ENCODE measurements around the gene NTMT2.
"Not testable (repeated sequence)": the region's sequence is repeated elsewhere in the genome, so short reads cannot be mapped to it uniquely, and the experiment has no call there.

NTMT2 gene

GRCh38 chr1:170156594-170156993 lies 10.8 kb downstream of the NTMT2 start:
- no peak for DNase-seq (ENCODE audit: low spot score)

- DNase-seq (ENCODE audit: low spot score), result no peak
Observed at GRCh38 chr1:170157820-170158219, 12.1 kb downstream of the NTMT2 start.

- DNase-seq (ENCODE audit: low spot score), result no peak
Observed at GRCh38 chr1:170162459-170163246, 16.9 kb downstream of the NTMT2 start.

DNA sequence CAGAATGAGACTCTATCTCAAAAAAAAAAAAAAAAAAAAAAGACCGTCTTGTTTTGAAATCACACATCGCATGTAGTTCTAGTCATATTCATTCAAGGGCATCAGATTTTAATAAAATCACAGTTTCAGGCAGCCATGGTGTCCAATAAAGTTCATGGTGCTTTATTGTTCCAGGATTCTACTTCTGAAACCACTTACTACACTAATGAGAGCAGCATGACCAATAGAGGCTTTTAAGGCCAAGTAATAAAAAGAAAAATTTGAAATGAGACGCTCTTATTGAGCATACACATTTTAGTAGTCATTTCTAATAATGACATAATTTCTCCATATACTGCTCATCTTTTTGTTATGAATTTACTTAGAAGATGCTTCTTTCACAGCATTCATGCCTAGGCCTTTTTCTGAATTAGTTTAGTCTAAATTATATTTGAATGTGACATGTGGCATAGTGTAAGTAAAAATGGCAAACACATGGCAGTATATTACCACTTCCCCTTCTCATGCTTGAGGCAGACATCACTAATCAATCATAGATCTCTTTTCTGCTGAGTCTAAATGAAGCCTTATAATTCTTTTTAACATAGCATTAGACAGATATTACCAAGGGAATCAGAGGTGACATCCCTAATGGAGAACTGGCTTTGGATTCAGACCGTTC lies 18.5 kb downstream of the NTMT2 start:
- DNase-seq (ENCODE audit: low spot score), result no peak

DNA sequence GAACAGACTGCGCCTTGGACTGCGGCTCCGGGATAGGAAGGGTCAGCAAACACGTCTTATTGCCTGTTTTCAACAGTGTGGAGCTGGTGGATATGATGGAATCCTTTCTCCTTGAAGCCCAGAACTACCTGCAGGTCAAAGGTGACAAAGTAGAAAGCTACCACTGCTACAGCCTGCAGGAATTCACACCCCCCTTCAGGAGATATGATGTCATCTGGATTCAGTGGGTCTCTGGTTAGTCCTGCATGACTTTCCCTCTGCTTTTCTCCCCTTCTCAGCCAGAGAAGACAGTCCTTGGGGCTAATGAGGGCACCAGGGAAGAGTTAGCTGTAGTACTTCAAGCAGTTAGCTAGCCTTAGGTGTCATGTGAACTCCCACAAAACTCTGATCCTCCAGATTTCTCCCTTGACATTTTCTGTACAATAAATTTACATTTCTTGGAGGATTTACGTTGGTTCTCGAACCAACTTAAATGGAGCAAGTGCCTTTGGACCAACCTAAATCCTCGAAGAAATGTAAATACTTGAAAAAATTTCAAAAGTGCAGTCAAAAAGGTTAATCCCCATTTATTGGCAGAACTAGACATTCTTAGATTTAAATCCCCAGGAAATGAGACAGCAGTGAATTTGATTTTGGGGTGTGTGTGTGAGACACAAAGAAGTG lies 20.9 kb downstream of the NTMT2 start:
- no peak for DNase-seq (ENCODE audit: low spot score)

DNA sequence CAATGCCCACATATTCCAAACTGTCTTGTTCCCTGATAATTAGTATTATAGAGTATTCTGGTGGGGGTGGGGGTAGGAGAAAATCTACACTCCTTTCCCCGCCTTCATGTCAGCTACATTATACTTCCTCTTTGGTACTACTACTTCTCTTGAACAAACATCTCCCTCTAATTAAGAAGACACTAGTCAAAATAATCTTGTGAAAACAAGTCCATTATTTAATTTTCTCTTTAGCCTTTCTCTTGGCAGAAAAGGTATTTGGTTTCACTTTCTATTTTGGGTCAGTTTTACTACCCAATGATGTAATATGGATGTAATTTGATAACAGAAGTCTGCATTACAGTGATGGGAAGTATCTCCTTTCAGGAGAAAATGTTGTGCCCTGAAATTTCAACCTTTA lies 22.5 kb downstream of the NTMT2 start:
- DNase-seq (ENCODE audit: low spot score), result peak; percentile 76

DNA sequence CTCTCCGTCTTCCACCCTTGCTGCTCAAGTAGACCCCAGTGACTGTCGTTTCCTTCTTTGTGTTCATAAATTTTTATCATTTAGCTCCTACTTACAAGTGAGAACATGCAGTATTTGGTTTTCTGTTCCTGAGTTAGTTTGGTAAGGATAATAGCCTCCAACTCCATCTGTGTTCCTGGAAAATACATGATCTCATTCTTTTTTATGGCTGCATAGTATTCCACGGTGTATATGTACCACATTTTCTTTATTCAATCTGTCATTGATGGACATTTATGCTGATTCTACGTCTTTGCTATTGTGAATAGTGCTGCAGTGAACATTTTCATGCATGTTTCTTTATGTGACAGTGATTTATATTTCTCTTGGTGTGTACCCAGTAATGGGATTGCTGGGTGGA lies 24.8 kb downstream of the NTMT2 start:
- not testable (repeated sequence) for DNase-seq (ENCODE audit: low spot score)

GRCh38 chr1:170174395-170174794 lies 28.6 kb downstream of the NTMT2 start:
- DNase-seq (ENCODE audit: low spot score), result no peak

- DNase-seq (ENCODE audit: low spot score), result no peak
Observed at GRCh38 chr1:170175041-170175440, 29.3 kb downstream of the NTMT2 start.

DNA sequence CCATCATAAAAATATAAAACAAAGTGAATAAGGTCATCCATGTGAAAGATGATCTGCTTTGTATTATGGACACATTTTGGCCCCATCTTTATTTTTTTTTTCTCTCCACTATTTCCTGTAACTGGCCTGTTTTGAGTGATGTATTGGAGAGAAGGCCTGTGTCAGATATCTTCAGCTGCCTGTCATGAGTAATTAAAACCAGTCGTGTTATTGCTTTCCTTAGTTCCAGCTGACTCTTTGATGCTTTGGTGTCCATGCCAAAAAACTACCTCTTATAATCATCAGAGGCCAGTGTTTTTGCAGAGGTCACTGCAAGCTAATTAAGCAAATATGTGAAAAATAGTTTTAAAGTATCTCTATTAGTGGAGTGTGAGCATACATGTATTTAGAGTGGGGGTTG lies 29.7 kb downstream of the NTMT2 start:
- no peak for DNase-seq (ENCODE audit: low spot score)

GRCh38 chr1:170176772-170177171 lies 31.0 kb downstream of the NTMT2 start:
- DNase-seq (ENCODE audit: low spot score), result no peak

- no peak for DNase-seq (ENCODE audit: low spot score)
Observed at GRCh38 chr1:170182442-170182841, 36.7 kb downstream of the NTMT2 start.

DNA sequence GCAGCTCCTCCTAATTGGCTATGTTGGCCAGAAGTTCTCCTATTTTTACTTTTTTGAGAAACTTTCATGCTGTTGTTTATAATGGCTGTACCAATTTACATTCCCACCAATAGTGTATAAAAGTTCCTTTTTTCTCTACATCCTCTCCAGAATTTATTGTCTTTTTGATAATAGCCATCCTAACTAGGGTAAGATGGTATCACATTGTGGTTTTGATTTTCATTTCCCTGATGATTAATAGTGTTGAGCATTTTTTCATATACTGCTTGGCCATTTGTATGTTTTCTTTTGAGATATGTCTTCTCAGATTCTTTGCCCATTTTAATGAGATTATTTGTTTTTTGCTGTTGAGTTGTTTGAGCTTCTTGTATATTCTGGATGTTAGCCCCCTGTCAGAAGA lies 46.8 kb downstream of the NTMT2 start:
- no peak for DNase-seq (ENCODE audit: low spot score)

- no peak for DNase-seq (ENCODE audit: low spot score)
Observed at GRCh38 chr1:170194451-170194850, 48.7 kb downstream of the NTMT2 start.

DNA sequence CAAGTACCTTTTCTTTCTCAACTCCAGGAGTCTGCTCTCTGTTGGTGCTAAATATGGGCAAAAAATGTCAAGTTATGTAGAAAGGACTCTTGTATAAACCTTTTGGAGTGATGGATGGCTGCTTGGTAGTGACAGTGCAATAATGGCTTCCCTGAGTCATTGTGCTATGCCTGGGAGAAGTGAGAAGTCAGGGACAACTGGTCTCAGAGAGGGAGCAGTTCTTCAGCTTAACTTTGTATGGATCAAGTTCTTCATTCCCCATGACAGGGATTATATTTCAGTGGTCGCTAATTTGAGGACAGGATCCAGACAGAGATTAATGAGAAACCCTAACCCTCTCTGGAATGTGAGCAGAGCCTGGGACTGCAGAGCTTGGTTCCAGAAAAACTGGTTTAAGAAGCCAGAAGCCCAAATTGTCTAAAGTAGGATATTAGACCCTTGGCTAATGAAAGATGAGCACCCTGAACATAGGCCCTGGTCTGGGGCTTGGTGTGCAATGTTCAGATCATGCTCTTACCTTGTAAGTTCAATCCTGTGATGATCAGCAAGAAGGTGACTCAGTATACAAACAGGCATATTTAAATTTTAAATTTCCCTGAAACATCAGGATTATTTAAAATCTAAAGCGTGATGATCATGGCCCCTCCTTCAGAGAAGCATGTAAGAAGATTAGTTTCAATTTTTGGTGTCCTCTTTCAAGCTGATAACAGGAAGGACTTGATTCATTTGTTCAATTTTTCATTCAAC lies 50.9 kb downstream of the NTMT2 start:
- no peak for DNase-seq (ENCODE audit: low spot score)

- no peak for DNase-seq (ENCODE audit: low spot score)
Observed at GRCh38 chr1:170198090-170198489, 52.3 kb downstream of the NTMT2 start.

DNA sequence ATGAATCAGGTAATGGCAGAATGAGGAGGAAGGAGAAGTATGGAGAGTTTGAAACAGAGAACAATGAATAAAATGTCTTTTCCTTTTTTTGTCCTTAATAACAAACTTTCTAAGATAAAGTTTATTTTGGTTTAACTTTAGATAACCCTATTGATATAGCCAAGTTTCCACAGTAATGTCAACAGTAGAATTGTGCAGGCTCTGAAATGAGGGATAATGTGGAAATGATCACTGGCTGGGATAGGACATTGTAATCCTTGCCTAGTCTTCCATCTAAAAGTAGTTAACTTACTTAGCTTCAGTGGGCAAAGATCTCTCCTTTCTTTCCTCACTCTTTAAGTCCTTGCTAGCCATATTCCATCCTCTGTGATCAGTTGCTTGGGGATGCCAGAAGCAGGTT lies 52.8 kb downstream of the NTMT2 start:
- DNase-seq (ENCODE audit: low spot score), result no peak

DNA sequence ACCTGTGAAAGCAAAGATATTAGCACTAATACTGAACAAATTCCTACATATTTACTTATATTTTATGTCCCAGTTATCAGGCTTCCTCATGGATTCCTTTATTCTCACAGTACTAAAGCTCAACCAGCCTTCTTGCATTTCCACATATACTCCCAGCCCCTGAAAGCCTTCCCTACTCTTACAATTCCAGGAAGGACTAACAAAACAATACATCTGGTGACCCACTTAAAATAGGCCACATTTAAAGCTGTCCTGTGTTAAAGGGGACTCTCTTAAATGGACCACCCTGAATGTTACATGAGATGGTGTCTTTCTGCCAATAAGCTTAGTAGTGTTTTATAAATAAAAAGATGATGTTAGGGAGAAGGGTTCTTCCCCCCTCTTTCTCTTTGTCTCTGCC lies 54.4 kb downstream of the NTMT2 start:
- DNase-seq (ENCODE audit: low spot score), result no peak

- DNase-seq (ENCODE audit: low spot score), result no peak
Observed at GRCh38 chr1:170200621-170201397, 55.0 kb downstream of the NTMT2 start.

DNA sequence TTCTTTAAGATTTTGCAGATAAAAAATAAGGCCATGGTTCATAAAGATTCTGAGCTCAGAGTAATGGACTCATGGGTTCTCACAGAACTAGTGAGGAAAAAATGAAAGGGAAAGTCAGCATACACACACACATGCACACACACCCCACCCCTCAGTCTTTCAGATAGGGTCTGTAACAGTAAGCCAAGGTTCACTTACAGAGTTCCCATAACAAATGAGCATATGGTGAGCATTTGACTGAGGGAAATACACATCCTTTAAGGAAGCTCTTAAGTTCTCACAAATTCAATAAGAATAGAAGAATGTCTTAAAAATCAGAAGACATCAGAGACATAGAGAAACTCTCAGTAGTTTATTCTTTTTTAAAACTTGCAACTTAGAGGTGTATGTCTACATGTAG lies 57.9 kb downstream of the NTMT2 start:
- no peak for DNase-seq (ENCODE audit: low spot score)

DNA sequence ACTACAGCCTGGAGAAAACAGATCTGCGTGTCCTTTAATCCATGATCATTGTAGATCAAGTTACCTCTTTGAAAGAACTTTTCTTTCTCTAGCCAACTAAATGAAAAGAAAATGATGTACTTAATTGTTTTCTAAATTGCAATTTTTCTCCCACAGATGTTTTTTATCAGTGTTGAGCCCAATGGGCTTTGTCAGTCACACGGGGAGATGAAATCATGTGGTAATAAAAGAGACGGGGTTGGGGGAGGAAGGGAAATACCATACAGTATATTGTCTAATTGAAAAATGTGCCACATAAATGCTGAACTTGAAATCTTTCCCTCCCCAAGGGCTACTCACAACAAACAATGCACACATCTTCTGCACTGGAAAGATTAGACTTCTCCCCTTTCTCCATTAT lies 58.4 kb downstream of the NTMT2 start:
- DNase-seq (ENCODE audit: low spot score), result no peak
